Activated CD4-positive, alpha-beta T cell treated with anti-CD3 and anti-CD28 coated beads, Interleukin-2, amount 50 U/mL, for 4 hours (primary cell): ENCODE data around the gene SETX.

ENCODE experiments used
- DNase-seq, 2 experiments: peaks; one replicate each; pipeline ENCODE4 v3.0.0-alpha.2; 2020

SETX gene

GRCh38 chr9:132356324-132356924 lies 1.6 kb upstream of the SETX start:
- no peak for DNase-seq

GRCh38 chr9:132351404-132352045 lies 3.3 kb downstream of the SETX start:
- DNase-seq, result no peak

GRCh38 chr9:132350861-132351315 lies 3.9 kb downstream of the SETX start:
- no peak for DNase-seq

- no peak for DNase-seq
These were observed 6.1 kb downstream of the SETX start for GRCh38 chr9:132348676-132349075.

GRCh38 chr9:132346177-132346576 lies 8.6 kb downstream of the SETX start:
- no peak for DNase-seq

- DNase-seq, result no peak
These were observed 13.5 kb downstream of the SETX start for GRCh38 chr9:132341177-132341840.

GRCh38 chr9:132334364-132334763 lies 20.4 kb downstream of the SETX start:
- no peak for DNase-seq

GRCh38 chr9:132333556-132333955 lies 21.2 kb downstream of the SETX start:
- no peak for DNase-seq

GRCh38 chr9:132328580-132328979 lies 26.2 kb downstream of the SETX start:
- DNase-seq, result no peak

GRCh38 chr9:132327537-132327936 lies 27.2 kb downstream of the SETX start:
- DNase-seq, result no peak

- no peak for DNase-seq
These were observed 30.4 kb downstream of the SETX start for GRCh38 chr9:132324425-132324824.

- DNase-seq, result no peak
These were observed 35.2 kb downstream of the SETX start for GRCh38 chr9:132319421-132320110.

- no peak for DNase-seq
These were observed 41.9 kb downstream of the SETX start for GRCh38 chr9:132312873-132313272.

- DNase-seq, result no peak
These were observed 42.4 kb downstream of the SETX start for GRCh38 chr9:132312426-132312825.

GRCh38 chr9:132311978-132312377 lies 42.8 kb downstream of the SETX start:
- DNase-seq, result no peak

GRCh38 chr9:132309056-132309455 lies 45.7 kb downstream of the SETX start:
- no peak for DNase-seq

- no peak for DNase-seq
These were observed 53.3 kb downstream of the SETX start for GRCh38 chr9:132301521-132301920.

- DNase-seq, result no peak
These were observed 55.6 kb downstream of the SETX start for GRCh38 chr9:132299221-132299620.

- no peak for DNase-seq
These were observed 59.6 kb downstream of the SETX start for GRCh38 chr9:132295181-132295580.

GRCh38 chr9:132293145-132293721 lies 61.6 kb downstream of the SETX start:
- DNase-seq, result no peak

GRCh38 chr9:132288966-132289365 lies 65.8 kb downstream of the SETX start:
- no peak for DNase-seq

GRCh38 chr9:132288361-132288760 lies 66.4 kb downstream of the SETX start:
- DNase-seq, result no peak

- no peak for DNase-seq
These were observed 67.5 kb downstream of the SETX start for GRCh38 chr9:132287256-132287760.
